HepG2 (cell line): Measurements from ENCODE around the gene NDOR1. TPM values are rescaled to one million over a fixed set of nuclear protein-coding genes. Genes with fewer than 3 reads are reported as not detected.

ENCODE experiments used
- AKAP8 ChIP-seq: sonication (generic); formaldehyde crosslinking; IDR thresholded peaks from 2 replicates; pipeline ENCODE4 v1.5.1; 2020; ENCODE audit warnings: mild to moderate bottlenecking, missing genetic modification reagents
- FOSL2 ChIP-seq: sonication (generic); formaldehyde crosslinking; IDR thresholded peaks from 2 replicates; pipeline ENCODE4 v1.4.0; 2020; ENCODE audit warnings: missing genetic modification reagents
- HNF1A ChIP-seq, 2 experiments: sonication (generic) in 1 of 2; formaldehyde crosslinking in 1 of 2; IDR thresholded peaks; 2 replicates each; pipeline versions ENCODE4 v1.4.0 to v1.6.1; 2016 to 2020; ENCODE audit warnings: borderline replicate concordance in 1 of 2, low read depth in 1 of 2, mild to moderate bottlenecking in 1 of 2, missing genetic modification reagents in 1 of 2
- IRF9 ChIP-seq: sonication (generic); formaldehyde crosslinking; IDR thresholded peaks from 2 replicates; pipeline ENCODE4 v1.8.0; 2022; ENCODE audit warnings: missing genetic modification reagents, mild to moderate bottlenecking, borderline replicate concordance
- MAZ ChIP-seq, 2 experiments: sonication (generic) in 1 of 2; formaldehyde crosslinking in 1 of 2; IDR thresholded peaks; 2 replicates each; pipeline versions ENCODE4 v1.5.0 to v1.6.1; 2012 to 2020; ENCODE audit warnings: low read depth in 2 of 2, mild to moderate bottlenecking in 2 of 2, borderline replicate concordance in 1 of 2, improper control_type of control experiment in 1 of 2, low read length in 1 of 2, missing genetic modification reagents in 1 of 2, moderate library complexity in 1 of 2
- NR0B2 ChIP-seq: sonication (generic); formaldehyde crosslinking; IDR thresholded peaks from 2 replicates; pipeline ENCODE4 v1.4.0; 2020; ENCODE audit warnings: mild to moderate bottlenecking, missing genetic modification reagents
- PITX1 ChIP-seq: sonication (generic); formaldehyde crosslinking; IDR thresholded peaks from 2 replicates; pipeline ENCODE4 v1.5.1; 2020; ENCODE audit warnings: mild to moderate bottlenecking, missing genetic modification reagents
- RBAK ChIP-seq: sonication (generic); formaldehyde crosslinking; IDR thresholded peaks from 2 replicates; pipeline ENCODE4 v1.5.1; 2020; ENCODE audit warnings: mild to moderate bottlenecking, missing genetic modification reagents
- REPIN1 ChIP-seq: sonication (generic); formaldehyde crosslinking; IDR thresholded peaks from 2 replicates; pipeline ENCODE4 v1.8.0; 2022; ENCODE audit warnings: missing genetic modification reagents, low read depth, mild to moderate bottlenecking, borderline replicate concordance
- SKIL ChIP-seq: sonication (generic); formaldehyde crosslinking; IDR thresholded peaks from 2 replicates; pipeline ENCODE4 v1.8.0; 2022; ENCODE audit warnings: missing genetic modification reagents, mild to moderate bottlenecking, moderate library complexity, borderline replicate concordance
- SMAD1 ChIP-seq: sonication (generic); formaldehyde crosslinking; IDR thresholded peaks from 2 replicates; pipeline ENCODE4 v1.4.0; 2020; ENCODE audit warnings: missing genetic modification reagents, low read depth, mild to moderate bottlenecking, borderline replicate concordance
- SP5 ChIP-seq: IDR thresholded peaks from 2 replicates; pipeline ENCODE4 v1.6.1; 2016; ENCODE audit warnings: low read depth, borderline replicate concordance
- TEAD3 ChIP-seq: optimal IDR thresholded peaks from 2 replicates; pipeline ENCODE3; 2016; ENCODE audit warnings: borderline replicate concordance
- ZBTB7B ChIP-seq: sonication (generic); formaldehyde crosslinking; IDR thresholded peaks from 2 replicates; pipeline ENCODE4 v1.4.0; 2020; ENCODE audit warnings: missing genetic modification reagents
- ZNF225 ChIP-seq: sonication (generic); formaldehyde crosslinking; IDR thresholded peaks from 2 replicates; pipeline ENCODE4 v1.4.0; 2020; ENCODE audit warnings: mild to moderate bottlenecking, missing genetic modification reagents
- ZNF33B ChIP-seq: sonication (generic); formaldehyde crosslinking; IDR thresholded peaks from 2 replicates; pipeline ENCODE4 v1.5.1; 2020; ENCODE audit warnings: mild to moderate bottlenecking, missing genetic modification reagents
- ZNF503 ChIP-seq: sonication (generic); formaldehyde crosslinking; IDR thresholded peaks from 2 replicates; pipeline ENCODE4 v1.4.0; 2020; ENCODE audit warnings: missing genetic modification reagents
- polyA plus RNA-seq, 8 experiments: library from polyadenylated mRNA; depleted of rRNA in 3 of 8; stranded (reverse) in 7 of 8; unstranded in 1 of 8; fragments of >200 nt; fragmentation: Illumina TruSeq in 4 of 8; extraction: Trizol in 4 of 8; gene quantifications; 2 replicates each; pipeline versions ENCODE4 v1.2.1 to v1.2.3, GENCODE V29; 2011 to 2016; ENCODE audit warnings: low read depth in 4 of 8, missing spikeins in 1 of 8, mixed read lengths in 1 of 8; ENCODE audit not compliant: insufficient read depth in 1 of 8
- total RNA-seq, 5 experiments: library from RNA; depleted of rRNA; stranded (reverse); fragments of >200 nt; fragmentation: Illumina TruSeq; extraction: Trizol; gene quantifications; 2 replicates each; pipeline ENCODE4 v1.2.3, GENCODE V29; 2016; ENCODE audit warnings: low read depth in 1 of 5

The NDOR1 gene
- total and polyA plus RNA-seq, 2 of the 13 experiments (the other 11 are each of a cell fraction or from before 2014, with no cell fraction given): 3.6 to 8.7 TPM

GRCh38 chr9:137227054-137227852 is 21.8 kb downstream of the NDOR1 start, which contains the start of gene RNF224 (continued):
- no peak for TF ChIP-seq ZNF33B
- peak; percentile 76; the same call in 1 of the 2 replicates for TF ChIP-seq ZBTB7B (CRISPR knock-in tag)
- TF ChIP-seq REPIN1: 0 out of 2 replicates have a peak, but pooled peaks have one; percentile 27
- no peak for TF ChIP-seq NR0B2 (CRISPR knock-in tag)
- no peak for TF ChIP-seq ZNF503 (CRISPR knock-in tag)
- TF ChIP-seq IRF9 (CRISPR knock-in tag): 0 out of 2 replicates have a peak, but pooled peaks have one; percentile 13
- peak; percentile 98 for TF ChIP-seq AKAP8 (CRISPR knock-in tag)
- TF ChIP-seq RBAK (CRISPR knock-in tag): no peak
- TF ChIP-seq SP5 (CRISPR knock-in tag): no peak
- TF ChIP-seq ZNF225 (CRISPR knock-in tag): 0 out of 2 replicates have a peak, but pooled peaks have one; percentile 28
- peak; percentile 10 for TF ChIP-seq FOSL2
- TF ChIP-seq MAZ (IDR thresholded peaks at IDR 0.05; ENCODE audit: borderline replicate concordance, low read depth, low read length): no peak
- TF ChIP-seq MAZ (CRISPR knock-in tag; IDR thresholded peaks at IDR 0.05; ENCODE audit: low read depth): no peak
- no peak for TF ChIP-seq PITX1 (CRISPR knock-in tag)
- no peak for TF ChIP-seq HNF1A (IDR thresholded peaks at IDR 0.05; ENCODE audit: low read depth)
- no peak for TF ChIP-seq HNF1A (CRISPR knock-in tag; IDR thresholded peaks at IDR 0.05; ENCODE audit: borderline replicate concordance)
- TF ChIP-seq SMAD1: no peak
- TF ChIP-seq TEAD3: no peak
- peak; percentile 28; the same call in 1 of the 2 replicates for TF ChIP-seq SKIL
